ENCODE results near the gene RNF208.
"Not testable (repeated sequence)": the region's sequence is repeated elsewhere in the genome, so short reads cannot be mapped to it uniquely, and the experiment has no call there.

The RNF208 gene, protein sequence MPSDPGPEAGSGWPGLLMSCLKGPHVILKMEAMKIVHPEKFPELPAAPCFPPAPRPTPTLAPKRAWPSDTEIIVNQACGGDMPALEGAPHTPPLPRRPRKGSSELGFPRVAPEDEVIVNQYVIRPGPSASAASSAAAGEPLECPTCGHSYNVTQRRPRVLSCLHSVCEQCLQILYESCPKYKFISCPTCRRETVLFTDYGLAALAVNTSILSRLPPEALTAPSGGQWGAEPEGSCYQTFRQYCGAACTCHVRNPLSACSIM
- 0 to 0.54 (median 0) reads per million in 4 donors for total RNA-seq

GRCh38 chr9:137222190-137223077 lies at the start of gene RNF208:
TSS of gene RNF208 (minus strand) at chr9:137222240. CDS start at chr9:137221212, 1,028 bp downstream.
- DNase-seq: no peak

DNA sequence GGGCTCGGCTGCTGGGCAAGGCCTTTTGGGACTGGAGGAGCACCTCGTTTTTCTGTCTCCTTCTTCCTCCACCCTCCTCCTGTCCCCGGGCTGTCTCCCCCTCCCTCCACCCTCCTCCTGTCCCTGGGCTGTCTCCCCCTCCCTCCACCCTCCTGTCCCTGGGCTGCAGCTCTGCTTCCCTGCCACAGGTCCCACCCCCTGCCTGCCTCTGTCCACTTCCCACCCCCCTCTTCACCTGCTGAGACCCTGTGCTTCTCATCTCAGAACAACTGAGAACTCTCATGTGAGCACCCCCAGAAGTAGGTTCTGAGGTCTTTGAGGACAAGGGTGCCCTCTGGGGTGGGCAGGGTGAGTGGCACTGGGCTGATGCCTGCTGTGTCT lies 49.6 kb upstream of the RNF208 start:
- DNase-seq: no peak

- no peak for DNase-seq
Measured at GRCh38 chr9:137270929-137271695, 49.1 kb upstream of the RNF208 start.

DNA sequence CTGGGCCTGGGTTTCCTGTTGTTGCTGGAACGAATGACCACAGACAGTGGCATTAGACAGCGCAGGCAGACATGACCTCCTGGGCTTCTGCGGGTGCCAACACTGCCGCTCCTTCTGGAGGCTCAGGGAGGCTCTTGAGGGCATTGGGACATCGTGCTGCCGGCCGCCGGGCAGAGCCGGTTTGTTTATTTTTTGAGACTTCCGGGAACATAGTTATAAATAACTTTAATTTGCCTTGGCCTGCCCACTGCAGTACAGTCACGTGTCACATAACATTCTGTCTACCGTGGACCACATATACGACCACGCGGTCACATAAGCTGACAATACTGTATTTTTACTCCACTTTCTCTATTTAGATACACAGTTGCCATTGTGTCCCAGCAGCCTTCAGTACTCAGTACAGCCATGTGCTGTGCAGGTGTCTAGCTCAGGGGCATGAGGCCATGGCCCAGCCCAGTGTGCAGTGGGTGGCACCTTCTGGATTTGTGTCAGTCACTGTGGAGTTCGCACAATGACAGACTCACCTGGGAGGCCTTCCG lies 47.3 kb upstream of the RNF208 start:
- no peak for DNase-seq

GRCh38 chr9:137268538-137269201 lies 46.6 kb upstream of the RNF208 start:
- DNase-seq: no peak

DNA sequence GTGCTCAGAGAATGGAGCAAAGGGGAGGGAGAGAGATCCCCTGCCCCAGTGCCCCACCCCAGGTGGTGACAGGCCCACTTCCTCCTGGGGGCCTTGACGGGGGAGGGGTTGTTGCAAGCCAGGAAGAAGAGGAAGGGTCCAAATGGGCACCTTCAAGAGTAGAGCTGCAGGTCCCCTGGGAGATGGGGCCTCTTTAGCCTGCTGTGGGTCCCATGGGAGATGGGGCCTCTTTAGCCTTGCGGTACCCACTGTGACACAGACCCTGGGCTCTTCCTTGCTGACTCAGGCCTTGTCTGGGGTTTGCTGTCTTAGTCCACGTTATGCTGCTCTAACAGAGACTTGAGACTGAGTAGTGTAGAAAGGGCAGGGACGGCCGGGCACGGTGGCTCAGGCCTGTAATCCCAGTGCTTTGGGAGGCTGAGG lies 45.9 kb upstream of the RNF208 start:
- DNase-seq: no peak

DNA sequence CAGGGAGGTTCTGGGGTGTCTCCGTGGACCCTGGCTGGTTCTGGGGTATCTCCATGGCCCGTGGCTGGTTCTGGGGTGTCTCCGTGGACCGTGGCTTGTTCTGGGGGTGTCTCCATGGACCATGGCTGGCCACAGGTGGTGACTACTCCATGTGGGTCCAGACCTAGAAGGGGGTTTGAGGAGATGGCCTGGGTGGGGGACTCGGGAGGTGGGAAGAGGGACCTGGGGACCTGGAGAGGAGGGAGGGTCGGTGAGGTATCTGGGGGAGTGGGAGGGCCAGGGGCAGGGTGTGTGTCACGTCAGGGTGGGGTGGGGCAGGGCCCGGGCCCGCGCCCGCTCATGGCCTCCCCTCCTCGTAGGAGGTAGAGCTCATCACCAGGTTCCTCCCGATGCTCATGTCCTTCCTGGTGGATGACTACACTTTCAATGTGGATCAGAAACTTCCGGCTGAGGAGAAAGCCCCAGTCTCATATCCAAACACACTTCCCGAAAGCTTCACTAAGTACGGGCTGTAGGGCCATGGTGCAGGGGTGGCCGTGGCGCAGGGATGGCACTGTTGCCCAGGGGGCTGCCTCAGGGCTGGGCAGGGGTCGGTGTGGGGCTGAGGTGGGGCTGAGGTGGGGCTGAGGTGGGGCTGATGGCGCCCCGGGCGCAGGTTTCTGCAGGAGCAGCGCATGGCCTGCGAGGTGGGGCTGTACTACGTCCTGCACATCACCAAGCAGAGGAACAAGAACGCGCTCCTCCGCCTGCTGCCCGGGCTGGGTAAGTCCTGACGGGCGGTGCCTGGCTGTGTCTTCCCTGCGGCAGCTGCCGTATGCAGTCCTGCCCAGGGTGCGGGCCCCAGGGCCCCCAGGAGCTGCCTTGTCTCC lies 44.8 kb upstream of the RNF208 start:
- no peak for DNase-seq

GRCh38 chr9:137266162-137266527 lies 44.1 kb upstream of the RNF208 start:
- no peak for DNase-seq

GRCh38 chr9:137265496-137266161 lies 43.6 kb upstream of the RNF208 start:
- DNase-seq: no peak

DNA sequence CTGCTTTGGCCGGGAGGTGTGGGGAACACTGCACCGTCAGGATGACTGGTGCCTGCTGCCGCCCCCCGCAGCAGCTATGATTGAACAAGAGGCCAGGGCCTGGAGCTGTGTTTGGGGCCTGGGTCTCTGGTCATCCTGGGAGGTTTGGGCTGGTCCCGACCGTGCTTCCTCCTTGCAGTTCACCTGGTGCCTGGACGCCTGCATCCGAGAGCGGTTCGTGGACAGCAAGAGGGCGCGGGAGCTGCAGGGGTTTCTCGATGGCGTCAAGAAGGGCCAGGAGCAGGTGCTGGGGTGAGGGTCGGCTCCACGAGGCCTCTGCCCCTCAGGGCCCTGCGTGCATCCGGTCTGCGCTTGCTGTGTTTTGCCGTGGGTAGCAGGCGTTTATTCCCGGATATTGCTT lies 42.0 kb upstream of the RNF208 start:
- DNase-seq: no peak

GRCh38 chr9:137263506-137263905 lies 41.5 kb upstream of the RNF208 start:
- DNase-seq: no peak

GRCh38 chr9:137262909-137263285 lies 40.9 kb upstream of the RNF208 start:
- no peak for DNase-seq

DNA sequence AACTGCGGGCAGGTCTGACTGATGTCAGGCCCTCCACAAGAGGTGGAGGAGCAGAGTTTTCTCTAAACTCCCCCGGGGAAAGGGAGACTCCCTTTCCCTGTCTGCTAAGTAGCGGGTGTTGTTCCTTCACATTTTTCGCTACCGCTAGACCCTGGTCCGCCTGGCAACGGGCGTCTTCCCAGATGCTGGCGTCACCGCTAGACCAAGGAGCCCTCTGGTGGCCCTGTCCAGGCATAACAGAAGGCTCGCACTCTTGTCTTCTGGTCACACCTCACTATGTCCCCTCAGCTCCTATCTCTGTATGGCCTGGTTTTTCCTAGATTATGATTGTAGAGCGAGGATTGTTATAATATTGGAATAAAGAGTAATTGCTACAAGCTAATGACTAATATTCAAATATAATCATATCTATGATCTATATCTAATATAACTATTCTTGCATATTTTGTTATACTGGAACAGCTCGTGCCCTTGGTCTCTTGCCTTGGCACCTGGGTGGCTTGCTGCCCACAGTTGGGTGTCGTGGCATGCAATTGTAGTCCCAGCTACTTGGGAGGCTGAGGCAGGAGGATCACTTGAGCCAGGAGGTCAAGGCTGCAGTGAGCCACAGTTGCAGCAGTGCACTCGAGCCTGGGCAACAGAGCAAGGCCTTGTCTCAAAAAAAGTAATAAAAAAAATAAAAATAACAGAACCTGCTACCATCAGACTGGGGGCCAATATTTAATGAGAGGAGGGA lies 40.3 kb upstream of the RNF208 start:
- not testable (repeated sequence) for DNase-seq

GRCh38 chr9:137256856-137257255 lies 34.8 kb upstream of the RNF208 start:
- no peak for DNase-seq

GRCh38 chr9:137256362-137256761 lies 34.3 kb upstream of the RNF208 start:
- DNase-seq: no peak

GRCh38 chr9:137255448-137256114 lies 33.5 kb upstream of the RNF208 start:
- DNase-seq: peak in 1 of 5 donors; percentile 33

DNA sequence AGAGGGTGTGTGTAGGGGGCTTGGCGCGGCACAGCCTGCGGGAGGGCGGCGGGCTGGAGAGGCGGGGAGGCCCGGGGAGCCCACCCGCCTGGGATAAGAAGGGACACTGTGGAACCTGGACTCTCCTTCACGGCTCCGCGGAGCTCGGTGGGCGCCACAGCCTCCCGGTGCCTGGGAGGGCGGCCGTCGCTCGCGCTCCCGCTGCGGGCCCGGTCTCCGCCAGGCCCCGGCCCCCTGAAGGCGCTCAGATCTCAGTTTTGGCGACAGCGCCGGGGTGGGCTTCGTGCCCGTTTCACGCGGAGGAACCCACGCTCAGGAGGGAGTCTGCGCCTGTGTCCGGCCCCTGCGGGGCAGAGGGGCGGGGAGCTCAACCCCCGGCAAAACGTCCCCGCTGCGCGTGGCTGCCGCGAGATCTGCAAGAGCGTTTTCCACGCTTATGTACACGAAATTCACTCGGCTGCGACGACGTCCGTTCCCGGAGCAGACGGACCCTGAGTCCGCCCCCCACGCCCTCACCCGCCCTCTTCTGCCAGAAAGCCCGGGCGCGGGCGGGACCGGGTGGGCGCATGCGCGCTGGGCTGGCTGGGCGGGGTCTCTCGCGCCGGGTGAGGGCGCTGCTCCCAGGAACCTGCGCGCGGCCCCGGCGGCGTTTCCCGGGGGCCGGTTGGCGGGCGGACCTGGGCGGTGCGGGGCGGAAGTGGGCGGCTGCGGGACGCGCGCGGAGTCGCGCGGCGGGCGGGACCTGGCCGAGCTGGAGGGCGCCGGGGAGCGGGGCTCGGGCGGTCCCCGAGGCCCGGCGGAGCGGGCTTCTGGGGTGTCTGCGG lies 32.8 kb upstream of the RNF208 start, which contains the start of gene NELFB:
TSS of gene NELFB (plus strand) at position 704 of the 824 bp plus-strand sequence.
- peak; percentile 90 to 97 (median 93) for DNase-seq
